Fibroblast of lung (primary cell): ENCODE measurements around the gene BIRC5. TPM values are rescaled to one million over a fixed set of nuclear protein-coding genes. Genes with fewer than 3 reads are reported as not detected.

ENCODE experiments used
- DNase-seq, 2 donors: peaks; one replicate each; pipeline versions ENCODE4 v3.0.0 to v3.0.0-alpha.2; 2010; ENCODE audit warnings: low read depth in 2 of 2
- H2AFZ ChIP-seq: 2 replicates; pipeline ENCODE4 v1.5.1; 2012; ENCODE audit warnings: low read length, control low read depth, inconsistent platforms
- H3K27ac ChIP-seq: 2 replicates; pipeline ENCODE4 v1.5.1; 2011; ENCODE audit warnings: low read length, control low read depth; ENCODE audit not compliant: insufficient read depth
- H3K27me3 ChIP-seq: 2 replicates; pipeline ENCODE4 v1.5.1; 2011; ENCODE audit warnings: mild to moderate bottlenecking, low read length; ENCODE audit not compliant: control insufficient read depth, insufficient read depth
- H3K36me3 ChIP-seq: 2 replicates; pipeline ENCODE4 v1.5.1; 2011; ENCODE audit warnings: low read length; ENCODE audit not compliant: control insufficient read depth, insufficient read depth
- H3K4me1 ChIP-seq: 2 replicates; pipeline ENCODE4 v1.5.1; 2011; ENCODE audit warnings: low read length; ENCODE audit not compliant: control insufficient read depth, insufficient read depth; ENCODE audit errors: extremely low read depth
- H3K4me2 ChIP-seq: 2 replicates; pipeline ENCODE4 v1.5.1; 2011; ENCODE audit warnings: low read length, control low read depth; ENCODE audit not compliant: insufficient read depth; ENCODE audit errors: extremely low read depth
- H3K4me3 ChIP-seq, 4 experiments: fragments of 200-600 bp in 1 of 4; sonication (generic) in 1 of 4; replicated peaks in 1 of 4; 2 replicates each; pipeline ENCODE4 v1.5.1; 2011 to 2016; ENCODE audit warnings: low read length in 4 of 4, low read depth in 3 of 4, mild to moderate bottlenecking in 3 of 4, control low read depth in 2 of 4, inconsistent platforms in 1 of 4, mixed read lengths in 1 of 4; ENCODE audit not compliant: insufficient read depth in 1 of 4; ENCODE audit errors: control extremely low read depth in 1 of 4
- H3K79me2 ChIP-seq: 2 replicates; pipeline ENCODE4 v1.5.1; 2012; ENCODE audit warnings: mild to moderate bottlenecking, low read length, inconsistent platforms; ENCODE audit not compliant: control insufficient read depth, insufficient read depth
- H3K9ac ChIP-seq: 2 replicates; pipeline ENCODE4 v1.5.1; 2011; ENCODE audit warnings: mild to moderate bottlenecking, low read length, control low read depth; ENCODE audit not compliant: insufficient read depth
- H3K9me3 ChIP-seq: 2 replicates; pipeline ENCODE4 v1.5.1; 2012; ENCODE audit warnings: low read depth, low read length; ENCODE audit not compliant: control insufficient read depth, insufficient read depth
- H4K20me1 ChIP-seq: 2 replicates; pipeline ENCODE4 v1.5.1; 2011; ENCODE audit warnings: low read length; ENCODE audit not compliant: control insufficient read depth, insufficient read depth; ENCODE audit errors: extremely low read depth
- CTCF ChIP-seq, 2 donors: IDR thresholded peaks in 1 of 2; conservative IDR thresholded peaks in 1 of 2; 1 replicate in 1 of 2; 2 replicates in 1 of 2; pipeline ENCODE4 v1.5.1; 2011 to 2012; ENCODE audit warnings: low read length in 2 of 2, control low read depth in 1 of 2, inconsistent platforms in 1 of 2, low read depth in 1 of 2, mild to moderate bottlenecking in 1 of 2
- EZH2 ChIP-seq: IDR thresholded peaks from 2 replicates; pipeline ENCODE4 v1.5.1; 2012; ENCODE audit warnings: low read length, control low read depth, mild to moderate bottlenecking; ENCODE audit errors: missing control alignments
- polyA plus RNA-seq, 2 donors: library from polyadenylated mRNA; depleted of rRNA in 1 of 2; stranded (reverse) in 1 of 2; unstranded in 1 of 2; fragments of >200 nt; gene quantifications; 2 replicates each; pipeline ENCODE4 v1.2.1, GENCODE V29; 2011 to 2012; ENCODE audit warnings: missing spikeins in 1 of 2
- total RNA-seq: library from RNA; depleted of rRNA; stranded (reverse); fragments of >200 nt; gene quantifications from 2 replicates; pipeline ENCODE4 v1.2.1, GENCODE V29; 2014

BIRC5 gene
- total and polyA plus RNA-seq, 2 donors (not counting 1 experiment from before 2014, with no cell fraction given), result 11.1 to 28.6 TPM

GRCh38 chr17:78214706-78215061 lies 631 bp downstream of the BIRC5 start:
- no peak for TF ChIP-seq EZH2
- TF ChIP-seq CTCF (conservative IDR thresholded peaks at IDR 0.05 in 1 of 2, IDR thresholded peaks at IDR 0.05 in 1 of 2; ENCODE audit: low read depth in 1 of 2, low read length in 2 of 2), result no peak
- peaks cover 30% of the 10 kb centered on the region for H3K79me2 ChIP-seq
- peak overlapping the region; percentile 85 for H3K27ac ChIP-seq
- H3K4me3 ChIP-seq, result peak overlapping the region; percentile 66 to 89 (median 70)
- no peaks in the 10 kb centered on the region for H4K20me1 ChIP-seq
- H3K9ac ChIP-seq, result peak overlapping the region; percentile 73
- H3K9me3 ChIP-seq, result no peaks in the 10 kb centered on the region
- H3K4me2 ChIP-seq, result peak overlapping the region; percentile 95
- no peak for DNase-seq
- H3K4me1 ChIP-seq, result peaks cover 4% of the 10 kb centered on the region
- peak overlapping the region; percentile 49 for H2AFZ ChIP-seq
- H3K27me3 ChIP-seq, result no peaks in the 10 kb centered on the region
- H3K36me3 ChIP-seq, result peaks cover 2% of the 10 kb centered on the region

GRCh38 chr17:78219396-78220150 lies 5.5 kb downstream of the BIRC5 start:
- H3K79me2 ChIP-seq, result peaks cover 27% of the 10 kb centered on the region
- H3K4me2 ChIP-seq, result no peak overlapping the region
- H3K4me3 ChIP-seq, result no peak overlapping the region
- no peak for TF ChIP-seq CTCF (conservative IDR thresholded peaks at IDR 0.05 in 1 of 2, IDR thresholded peaks at IDR 0.05 in 1 of 2; ENCODE audit: low read depth in 1 of 2, low read length in 2 of 2)
- TF ChIP-seq EZH2, result no peak
- peaks cover 9% of the 10 kb centered on the region for H3K36me3 ChIP-seq
- H4K20me1 ChIP-seq, result no peaks in the 10 kb centered on the region
- H2AFZ ChIP-seq, result no peak overlapping the region
- H3K27me3 ChIP-seq, result no peaks in the 10 kb centered on the region
- no peak overlapping the region for H3K9ac ChIP-seq
- DNase-seq, result no peak
- peaks cover 4% of the 10 kb centered on the region for H3K4me1 ChIP-seq
- no peak overlapping the region for H3K27ac ChIP-seq
- H3K9me3 ChIP-seq, result no peaks in the 10 kb centered on the region

- H3K9ac ChIP-seq, result no peak overlapping the region
- peaks cover 6% of the 10 kb centered on the region for H3K79me2 ChIP-seq
- H3K27me3 ChIP-seq, result no peaks in the 10 kb centered on the region
- no peaks in the 10 kb centered on the region for H3K4me1 ChIP-seq
- H3K4me3 ChIP-seq, result no peak overlapping the region
- no peak overlapping the region for H3K27ac ChIP-seq
- TF ChIP-seq EZH2 (no peak), CTCF (conservative IDR thresholded peaks at IDR 0.05 in 1 of 2, IDR thresholded peaks at IDR 0.05 in 1 of 2; ENCODE audit: low read depth in 1 of 2, low read length in 2 of 2) (no peak)
- H3K36me3 ChIP-seq, result peaks cover 9% of the 10 kb centered on the region
- no peak for DNase-seq
- H2AFZ ChIP-seq, result no peak overlapping the region
- H3K4me2 ChIP-seq, result no peak overlapping the region
- H3K9me3 ChIP-seq, result no peaks in the 10 kb centered on the region
- no peaks in the 10 kb centered on the region for H4K20me1 ChIP-seq
Measured at GRCh38 chr17:78223061-78223460, 9.0 kb downstream of the BIRC5 start.
